Activated CD4-positive, alpha-beta T cell treated with anti-CD3 and anti-CD28 coated beads for 36 hours (primary cell): ENCODE measurements around the gene NSRP1. TPM values are rescaled to one million over a fixed set of nuclear protein-coding genes. Genes with fewer than 3 reads are reported as not detected.
"Not testable (repeated sequence)": the region's sequence is repeated elsewhere in the genome, so short reads cannot be mapped to it uniquely, and the experiment has no call there.

Experiments
- ATAC-seq: fragments of 200-7000 bp; cut with Tn5 transposase; one replicate; pipeline ENCODE4 v1.10.0; 2021; ENCODE audit warnings: mild to moderate bottlenecking, moderate library complexity
- CTCF ChIA-PET: fragments of 350-600 bp; sonication (Branson Sonifier 250); formaldehyde crosslinking; loops from one replicate; lab custom pipeline; 2021; ENCODE audit warnings: antibody characterized with exemption; lab: Charles Lee
- POLR2A ChIA-PET: fragments of 350-600 bp; sonication (Branson Sonifier 250); formaldehyde crosslinking; loops from one replicate; lab custom pipeline; 2021; ENCODE audit warnings: antibody characterized with exemption, inconsistent platforms; lab: Charles Lee
- DNase-seq: peaks from one replicate; pipeline ENCODE4 v3.0.0-alpha.2; 2020
- H3K27ac Mint-ChIP-seq: one replicate; pipeline ENCODE4 v1.8.0; 2021; ENCODE audit warnings: mixed read lengths
- H3K27me3 Mint-ChIP-seq: one replicate; pipeline ENCODE4 v1.8.0; 2021; ENCODE audit warnings: mixed read lengths
- H3K36me3 Mint-ChIP-seq: one replicate; pipeline ENCODE4 v1.8.0; 2021; ENCODE audit warnings: low read depth, mixed read lengths
- H3K4me1 Mint-ChIP-seq: one replicate; pipeline ENCODE4 v1.8.0; 2021; ENCODE audit warnings: mixed read lengths
- H3K4me3 Mint-ChIP-seq: one replicate; pipeline ENCODE4 v1.8.0; 2021; ENCODE audit warnings: mild to moderate bottlenecking, moderate library complexity, mixed read lengths
- H3K9me3 Mint-ChIP-seq: one replicate; pipeline ENCODE4 v1.8.0; 2021; ENCODE audit warnings: low read depth, mixed read lengths
- intact Hi-C, 2 experiments: fragments of 100-400 bp; cut with DNase I in 1 of 2; cut with micrococcal nuclease in 1 of 2; formaldehyde crosslinking; loops; one replicate each; pipeline versions ENCODE4 v1.14.2 to v1.15.1; 2022 to 2024; cut with DNase I, micrococcal nuclease
- total RNA-seq, 2 experiments: library from RNA; stranded (reverse); gene quantifications; one replicate each; pipeline ENCODE4 v1.2.3, GENCODE V29; 2021

Gene NSRP1
- total RNA-seq, 2 experiments from 2014 or later, result 29.9 to 43.0 TPM

GRCh38 chr17:30220414-30220813 is 103.8 kb downstream of the NSRP1 start:
- no peaks in the 10 kb centered on the region for H3K36me3 Mint-ChIP-seq
- H3K9me3 Mint-ChIP-seq, result no peaks in the 10 kb centered on the region
- no peaks in the 10 kb centered on the region for H3K27me3 Mint-ChIP-seq
- no peak overlapping the region for H3K27ac Mint-ChIP-seq
- no peak overlapping the region for H3K4me3 Mint-ChIP-seq
- no peaks in the 10 kb centered on the region for H3K4me1 Mint-ChIP-seq
- ChIA-PET CTCF (no interaction called here), POLR2A (no interaction called here)
- intact Hi-C loops, result no loop called here
- DNase-seq, result no peak
- no peak for ATAC-seq

GRCh38 chr17:30221346-30221745 is 104.7 kb downstream of the NSRP1 start:
- ChIA-PET CTCF (interaction anchor here (1.0 kb wide), 1 partner anchor 13 kb away, joined by 4 read pairs; no protein-coding TSS in a partner anchor), POLR2A (no interaction called here)
- no peak overlapping the region for H3K4me3 Mint-ChIP-seq
- H3K27ac Mint-ChIP-seq, result no peak overlapping the region
- intact Hi-C loops, result no loop called here
- H3K36me3 Mint-ChIP-seq, result no peaks in the 10 kb centered on the region
- H3K9me3 Mint-ChIP-seq, result no peaks in the 10 kb centered on the region
- no peaks in the 10 kb centered on the region for H3K4me1 Mint-ChIP-seq
- no peak for DNase-seq
- no peaks in the 10 kb centered on the region for H3K27me3 Mint-ChIP-seq
- no peak for ATAC-seq

- no peak overlapping the region for H3K27ac Mint-ChIP-seq
- DNase-seq (no peak), ATAC-seq (no peak)
- POLR2A ChIA-PET, result no interaction called here
- H3K9me3 Mint-ChIP-seq, result no peaks in the 10 kb centered on the region
- H3K4me3 Mint-ChIP-seq, result no peak overlapping the region
- no peaks in the 10 kb centered on the region for H3K36me3 Mint-ChIP-seq
- CTCF ChIA-PET, result no interaction called here
- no peaks in the 10 kb centered on the region for H3K27me3 Mint-ChIP-seq
- intact Hi-C loops, result no loop called here
- H3K4me1 Mint-ChIP-seq, result no peaks in the 10 kb centered on the region
These were observed 105.6 kb downstream of the NSRP1 start for GRCh38 chr17:30222251-30222650.

- Mint-ChIP-seq H3K4me3 (no peak overlapping the region), H3K36me3 (no peaks in the 10 kb centered on the region), H3K27me3 (no peaks in the 10 kb centered on the region), H3K9me3 (no peaks in the 10 kb centered on the region), H3K4me1 (no peaks in the 10 kb centered on the region), H3K27ac (no peak overlapping the region)
- ChIA-PET POLR2A (no interaction called here), CTCF (interaction anchor here (1.0 kb wide), 1 partner anchor 291 kb away, joined by 3 read pairs; no protein-coding TSS in a partner anchor)
- ATAC-seq, result no peak
- no peak for DNase-seq
- intact Hi-C loops, result no loop called here
These were observed 106.1 kb downstream of the NSRP1 start for GRCh38 chr17:30222721-30223175.

- CTCF ChIA-PET, result interaction anchor here (0.7 kb wide), 1 partner anchor 174 kb away, joined by 3 read pairs; no protein-coding TSS in a partner anchor
- ATAC-seq (no peak), DNase-seq (no peak)
- Mint-ChIP-seq H3K27me3 (peaks cover 5% of the 10 kb centered on the region), H3K4me3 (no peak overlapping the region), H3K36me3 (no peaks in the 10 kb centered on the region), H3K9me3 (no peaks in the 10 kb centered on the region), H3K27ac (no peak overlapping the region), H3K4me1 (no peaks in the 10 kb centered on the region)
- intact Hi-C loops, result no loop called here
- POLR2A ChIA-PET, result interaction anchor here (0.8 kb wide), 1 partner anchor 1467 kb away, joined by 6 read pairs; no protein-coding TSS in a partner anchor
These were observed 107.9 kb downstream of the NSRP1 start for GRCh38 chr17:30224419-30224960.

GRCh38 chr17:30225112-30225511 is 108.5 kb downstream of the NSRP1 start:
- DNase-seq (no peak), ATAC-seq (no peak)
- Mint-ChIP-seq H3K27me3 (peaks cover 5% of the 10 kb centered on the region), H3K4me3 (no peak overlapping the region), H3K27ac (no peak overlapping the region), H3K4me1 (no peaks in the 10 kb centered on the region), H3K9me3 (no peaks in the 10 kb centered on the region), H3K36me3 (no peaks in the 10 kb centered on the region)
- CTCF ChIA-PET, result interaction anchor here (0.7 kb wide), 1 partner anchor 173 kb away, joined by 3 read pairs; no protein-coding TSS in a partner anchor
- intact Hi-C loops, result no loop called here
- POLR2A ChIA-PET, result no interaction called here

GRCh38 chr17:30225919-30226553 is 109.4 kb downstream of the NSRP1 start:
- H3K9me3 Mint-ChIP-seq, result no peaks in the 10 kb centered on the region
- H3K36me3 Mint-ChIP-seq, result no peaks in the 10 kb centered on the region
- DNase-seq, result no peak
- H3K27me3 Mint-ChIP-seq, result peaks cover 11% of the 10 kb centered on the region
- no peak overlapping the region for H3K4me3 Mint-ChIP-seq
- H3K4me1 Mint-ChIP-seq, result no peaks in the 10 kb centered on the region
- ATAC-seq, result no peak
- H3K27ac Mint-ChIP-seq, result no peak overlapping the region
- CTCF ChIA-PET, result no interaction called here
- POLR2A ChIA-PET, result no interaction called here
- intact Hi-C loops, result no loop called here

- Mint-ChIP-seq H3K9me3 (no peaks in the 10 kb centered on the region), H3K27ac (no peak overlapping the region), H3K27me3 (peaks cover 11% of the 10 kb centered on the region), H3K4me3 (no peak overlapping the region), H3K4me1 (no peaks in the 10 kb centered on the region), H3K36me3 (no peaks in the 10 kb centered on the region)
- ChIA-PET CTCF (no interaction called here), POLR2A (no interaction called here)
- DNase-seq (no peak), ATAC-seq (no peak)
- intact Hi-C loops, result no loop called here
These were observed 110.3 kb downstream of the NSRP1 start for GRCh38 chr17:30226878-30227277.

GRCh38 chr17:30228011-30228410 is 111.4 kb downstream of the NSRP1 start:
- H3K36me3 Mint-ChIP-seq, result no peaks in the 10 kb centered on the region
- no peaks in the 10 kb centered on the region for H3K4me1 Mint-ChIP-seq
- ChIA-PET POLR2A (no interaction called here), CTCF (interaction anchor here (0.7 to 1.5 kb wide), 2 partner anchors 124 to 315 kb away, joined by 3 to 4 read pairs; no protein-coding TSS in a partner anchor)
- ATAC-seq (no peak), DNase-seq (no peak)
- H3K9me3 Mint-ChIP-seq, result no peaks in the 10 kb centered on the region
- intact Hi-C loops, result no loop called here
- peaks cover 18% of the 10 kb centered on the region for H3K27me3 Mint-ChIP-seq
- H3K27ac Mint-ChIP-seq, result no peak overlapping the region
- H3K4me3 Mint-ChIP-seq, result no peak overlapping the region

GRCh38 chr17:30229012-30229411 is 112.4 kb downstream of the NSRP1 start:
- no peaks in the 10 kb centered on the region for H3K9me3 Mint-ChIP-seq
- intact Hi-C loops, result no loop called here
- peaks cover 26% of the 10 kb centered on the region for H3K27me3 Mint-ChIP-seq

GRCh38 chr17:30230009-30230408 is 113.4 kb downstream of the NSRP1 start:
- H3K4me3 Mint-ChIP-seq, H3K4me1 Mint-ChIP-seq, ATAC-seq, H3K36me3 Mint-ChIP-seq, CTCF ChIA-PET, intact Hi-C loops, POLR2A ChIA-PET, H3K27ac Mint-ChIP-seq, H3K9me3 Mint-ChIP-seq, DNase-seq: not testable (repeated sequence)
- peaks cover 35% of the 10 kb centered on the region for H3K27me3 Mint-ChIP-seq

More at GRCh38 chr17:30229012-30229411, 112.4 kb downstream of the NSRP1 start:
- Mint-ChIP-seq H3K27ac (no peak overlapping the region), H3K4me1 (no peaks in the 10 kb centered on the region), H3K36me3 (no peaks in the 10 kb centered on the region), H3K4me3 (no peak overlapping the region)
- POLR2A ChIA-PET, result no interaction called here
- CTCF ChIA-PET, result interaction anchor here (0.7 to 1.5 kb wide), 2 partner anchors 125 to 285 kb away, joined by 3 to 4 read pairs; no protein-coding TSS in a partner anchor
- DNase-seq, result no peak
- no peak for ATAC-seq
